Measurements from ENCODE around the gene CDK14.

GRCh38 chr7:90680484-90680883 lies 84.4 kb downstream of the CDK14 start:
- TF ChIP-seq POLR2A (IDR thresholded peaks at IDR 0.05), result no peak
- TF ChIP-seq CTCF (IDR thresholded peaks at IDR 0.05), result no peak

All from esophagus squamous epithelium (tissue), 4 donors.